ENCODE results near the gene PRIMA1.

The PRIMA1 gene

DNA sequence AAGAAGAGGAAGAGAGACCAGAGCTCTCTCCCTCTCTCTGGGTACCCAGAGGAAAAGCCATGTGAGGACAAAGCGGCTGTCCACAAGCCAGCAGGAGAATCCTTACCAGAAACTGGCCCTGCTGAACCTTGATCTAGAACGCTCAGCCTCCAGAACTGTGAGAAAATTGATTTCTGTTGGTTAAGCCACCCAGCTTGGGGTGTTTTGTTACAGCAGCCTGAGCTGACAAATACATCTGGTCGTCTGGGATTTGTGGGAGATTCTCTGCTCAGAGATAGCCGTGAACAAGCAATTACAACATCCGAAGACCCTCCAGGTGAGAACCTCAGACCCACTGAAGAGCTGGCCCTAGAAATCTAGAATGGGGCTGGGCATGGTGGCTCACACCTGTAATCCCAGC is 6.5 kb upstream of the PRIMA1 start:
- no peak for DNase-seq (ENCODE audit: low spot score)

GRCh38 chr14:93793555-93794324 is 5.5 kb upstream of the PRIMA1 start:
- no peak for DNase-seq (ENCODE audit: low spot score)

DNA sequence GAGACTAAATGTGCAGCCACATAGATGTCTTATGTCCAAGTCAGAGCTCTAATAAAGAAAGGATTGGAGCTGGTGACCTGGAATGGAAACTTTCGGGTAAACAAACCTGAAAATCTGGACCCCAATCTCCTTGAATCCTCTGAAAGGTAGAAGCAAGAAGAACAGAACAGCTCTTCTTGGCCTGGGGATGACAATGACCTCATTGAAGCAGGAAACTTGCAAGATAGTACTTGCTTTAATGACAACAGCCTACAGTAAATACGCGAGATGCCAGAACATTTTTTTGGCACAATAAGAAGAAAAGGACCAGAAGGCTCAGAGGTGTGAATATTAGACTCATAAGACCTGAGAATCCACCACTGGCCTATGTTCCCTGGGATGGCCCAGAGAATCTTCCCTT is 4.1 kb upstream of the PRIMA1 start:
- no peak for DNase-seq (ENCODE audit: low spot score)

- DNase-seq (ENCODE audit: low spot score), result no peak
Measured at GRCh38 chr14:93790966-93791365, 2.7 kb upstream of the PRIMA1 start.

- DNase-seq (ENCODE audit: low spot score), result no peak
Measured at GRCh38 chr14:93789228-93790130, 1.2 kb upstream of the PRIMA1 start.

DNA sequence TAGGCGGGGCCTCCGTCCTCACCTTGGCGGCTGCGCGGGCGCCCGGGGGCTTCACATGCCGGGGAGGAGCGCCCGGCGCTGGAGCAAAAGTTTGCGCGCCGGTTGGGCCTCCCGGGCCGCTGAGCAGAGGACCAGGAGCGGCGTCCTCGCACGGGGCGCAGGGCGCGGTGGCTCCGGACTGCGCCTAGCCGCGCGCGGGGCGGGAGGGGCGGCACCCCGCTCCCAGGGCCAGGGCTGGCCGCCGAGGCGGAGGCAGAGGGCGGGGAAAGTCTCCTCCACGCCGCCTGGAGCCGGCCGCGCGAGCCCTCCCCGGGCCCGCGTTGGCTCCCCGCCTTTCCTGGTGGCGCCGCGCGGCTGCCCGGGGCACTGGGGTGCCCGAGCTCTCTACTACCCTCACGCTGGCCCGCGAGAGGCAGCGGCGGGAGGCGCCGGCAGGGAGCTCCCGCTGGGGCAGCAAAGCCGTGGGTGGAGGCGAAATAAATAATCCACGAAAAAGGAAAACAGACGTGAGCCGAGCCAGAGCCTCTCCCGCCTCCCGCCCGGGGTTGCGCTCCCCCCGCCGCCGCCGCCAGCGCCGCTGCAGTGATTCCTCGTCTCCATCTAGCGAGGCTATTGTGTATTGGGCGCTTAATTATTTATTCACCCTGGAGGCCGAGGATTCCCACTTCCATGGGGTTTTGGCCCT is 400 bp upstream of the PRIMA1 start:
- DNase-seq (ENCODE audit: low spot score), result no peak

DNA sequence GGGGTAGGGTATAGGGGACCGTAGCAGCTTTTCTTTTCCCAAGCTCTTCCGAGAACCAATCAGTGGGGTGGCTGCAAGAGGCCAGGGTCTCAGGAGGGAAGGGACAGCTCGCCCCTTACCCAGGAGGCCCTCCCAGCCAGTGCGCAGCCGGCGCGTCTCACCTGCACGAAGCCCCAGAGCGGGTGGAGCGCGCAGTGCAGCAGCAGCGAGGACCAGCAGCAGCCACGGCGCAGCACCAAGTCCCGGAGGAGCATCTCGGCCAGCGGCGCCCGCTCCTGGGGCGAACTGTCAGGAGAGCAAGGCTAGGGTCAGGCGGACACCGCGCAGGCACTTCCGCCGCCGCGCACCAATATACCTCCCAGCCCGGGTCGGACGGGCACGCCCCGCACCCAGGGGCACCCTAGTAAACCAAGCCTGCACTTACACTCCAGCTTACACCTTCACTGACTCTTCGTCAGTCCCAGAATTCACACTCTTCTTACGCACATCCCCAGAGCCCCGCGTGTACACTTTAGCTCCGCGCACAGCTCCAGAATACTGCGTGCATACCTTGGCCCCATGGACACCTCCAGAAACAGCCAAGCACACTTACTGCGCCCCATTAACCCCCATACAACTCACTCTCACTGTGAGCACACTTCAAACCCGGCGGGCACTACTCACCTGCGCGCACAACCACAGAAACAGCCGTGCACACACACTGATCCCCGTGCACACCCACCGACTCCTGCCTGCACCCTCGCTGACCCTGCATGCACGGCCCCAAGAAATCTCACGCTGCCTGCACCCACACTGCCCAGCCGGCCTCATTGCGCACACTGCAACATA is 606 bp downstream of the PRIMA1 start:
- DNase-seq (ENCODE audit: low spot score), result no peak

- DNase-seq (ENCODE audit: low spot score), result no peak
Measured at GRCh38 chr14:93785423-93785822, 2.9 kb downstream of the PRIMA1 start.

GRCh38 chr14:93784878-93785277 is 3.4 kb downstream of the PRIMA1 start:
- DNase-seq (ENCODE audit: low spot score), result no peak

DNA sequence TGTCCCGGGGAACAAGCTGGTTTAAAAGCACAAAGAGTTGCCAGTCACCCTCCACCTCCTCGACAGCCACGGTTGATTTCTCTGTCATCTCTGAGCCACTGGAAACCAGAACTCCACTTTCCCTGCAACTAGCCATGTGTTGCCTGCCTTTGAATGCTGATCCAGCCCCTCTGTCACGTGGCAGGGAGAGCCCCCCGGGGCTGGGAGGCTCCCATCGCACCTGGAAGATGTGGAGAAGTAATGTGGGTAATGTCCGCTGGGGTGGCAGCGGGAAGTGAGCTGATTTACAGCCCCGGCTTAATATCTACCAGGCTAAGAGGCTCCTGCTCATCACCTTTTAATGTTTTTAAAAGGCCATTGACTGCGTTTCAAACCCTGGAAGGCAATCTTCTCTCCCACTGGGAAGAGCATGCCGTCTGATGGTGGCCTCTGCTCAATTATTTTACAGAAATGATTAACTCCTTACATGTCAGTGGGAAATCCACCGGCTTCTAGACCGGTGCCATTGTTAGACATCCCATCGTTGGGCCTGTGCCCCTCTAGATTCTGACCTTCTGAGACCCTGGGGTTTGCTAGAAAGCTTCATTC is 7.4 kb downstream of the PRIMA1 start:
- no peak for DNase-seq (ENCODE audit: low spot score)

- DNase-seq (ENCODE audit: low spot score), result no peak
Measured at GRCh38 chr14:93778856-93779629, 9.2 kb downstream of the PRIMA1 start.

GRCh38 chr14:93778453-93778852 is 9.8 kb downstream of the PRIMA1 start:
- no peak for DNase-seq (ENCODE audit: low spot score)

- no peak for DNase-seq (ENCODE audit: low spot score)
Measured at GRCh38 chr14:93775744-93776143, 12.5 kb downstream of the PRIMA1 start.

DNA sequence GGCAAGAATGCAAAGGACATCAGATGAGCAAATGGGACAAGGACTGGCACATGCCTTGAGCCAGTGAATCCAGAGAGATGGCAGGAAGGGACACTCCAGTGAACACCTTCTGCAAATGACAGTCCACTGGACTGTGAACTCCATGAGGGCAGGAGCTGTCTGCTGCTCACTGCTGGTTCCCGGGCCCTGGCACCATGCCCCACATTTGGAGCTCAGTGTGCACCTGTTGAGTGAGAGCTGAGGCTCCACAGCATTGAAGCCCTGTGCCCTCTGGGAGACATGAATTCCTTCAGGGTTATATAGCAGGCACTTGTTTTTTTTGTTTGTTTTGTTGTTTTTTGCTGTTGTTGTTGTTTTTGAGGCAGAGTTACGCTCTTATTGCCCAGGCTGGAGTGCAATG is 13.1 kb downstream of the PRIMA1 start:
- no peak for DNase-seq (ENCODE audit: low spot score)

DNA sequence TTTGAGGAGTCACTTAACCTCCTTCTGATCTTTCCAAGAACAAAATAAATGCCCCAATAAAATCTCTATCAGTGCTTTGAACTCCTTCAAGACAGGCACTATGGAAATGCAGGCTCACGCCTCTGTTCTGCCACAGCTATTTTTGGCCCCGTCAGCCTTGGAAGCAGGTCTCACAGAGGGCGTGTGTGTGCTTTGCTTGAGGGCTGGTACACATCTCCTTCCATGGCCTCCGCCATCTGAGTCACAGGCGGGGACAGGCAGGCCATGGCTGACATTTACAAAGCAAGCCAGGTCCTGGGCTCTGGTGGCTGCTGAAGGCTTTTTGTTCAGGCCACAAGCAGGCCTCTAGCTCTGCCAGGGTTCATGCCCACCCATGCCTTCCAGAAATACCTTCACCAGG is 16.0 kb downstream of the PRIMA1 start:
- no peak for DNase-seq (ENCODE audit: low spot score)

DNA sequence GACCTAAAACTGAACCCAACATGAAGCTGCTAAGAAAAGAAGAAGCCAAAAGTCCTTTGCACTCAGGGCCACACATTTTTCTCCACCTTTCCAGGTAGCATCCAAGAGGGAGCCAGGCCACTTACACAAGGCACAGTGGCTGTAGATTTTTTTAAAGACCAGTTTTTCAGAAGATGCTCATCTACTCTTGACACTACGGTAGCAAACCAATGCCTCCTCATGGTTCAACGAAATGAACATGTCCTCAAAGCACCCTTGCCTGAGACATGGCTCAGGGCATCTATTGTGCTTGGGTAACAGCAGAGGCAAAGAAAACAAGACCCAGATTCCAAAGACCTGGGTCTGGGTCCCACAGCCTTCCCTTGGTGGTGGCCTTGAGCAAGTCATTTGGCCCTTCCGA is 22.3 kb downstream of the PRIMA1 start:
- DNase-seq (ENCODE audit: low spot score), result no peak

DNA sequence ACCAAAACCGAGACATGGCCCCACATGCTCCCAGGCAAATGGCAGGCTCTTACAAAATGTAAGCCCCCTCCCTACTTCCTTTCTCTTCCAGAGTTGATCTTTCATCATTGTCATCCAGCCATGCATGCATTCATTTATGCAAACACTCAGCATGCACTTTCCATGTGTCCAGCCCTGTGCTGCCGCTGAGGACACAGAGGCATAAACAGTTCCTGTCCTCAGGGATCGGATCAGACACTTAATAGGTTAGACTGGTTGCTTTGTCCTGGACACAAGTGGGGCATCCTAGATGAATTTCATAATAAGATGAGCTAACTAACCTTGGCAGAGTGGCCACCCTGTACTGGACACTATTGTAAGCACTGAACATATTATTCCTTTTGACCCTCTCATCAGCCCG is 23.1 kb downstream of the PRIMA1 start:
- DNase-seq (ENCODE audit: low spot score), result no peak

DNA sequence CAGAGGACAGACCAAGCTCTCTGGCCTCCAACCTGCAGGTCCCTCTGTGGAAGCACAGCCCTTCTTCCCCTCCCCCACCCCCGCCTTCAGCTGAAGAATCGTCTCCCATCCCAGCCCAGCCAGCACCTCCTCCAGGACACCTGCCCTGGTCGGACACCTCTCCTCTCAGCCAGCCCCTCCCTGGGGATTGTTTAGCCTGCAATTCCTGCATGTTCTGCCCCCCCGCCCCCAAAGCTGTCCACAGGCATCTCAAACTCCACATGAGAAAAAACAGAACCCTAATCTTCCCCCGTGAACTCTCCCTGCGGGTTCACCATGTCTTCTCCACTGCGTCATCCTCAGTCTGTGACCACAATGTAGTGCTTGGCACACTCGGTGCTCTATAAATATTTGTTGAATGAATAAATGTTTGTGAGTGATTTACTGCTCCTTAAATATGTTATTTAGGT is 24.1 kb downstream of the PRIMA1 start:
- DNase-seq (ENCODE audit: low spot score), result peak; percentile 20

DNA sequence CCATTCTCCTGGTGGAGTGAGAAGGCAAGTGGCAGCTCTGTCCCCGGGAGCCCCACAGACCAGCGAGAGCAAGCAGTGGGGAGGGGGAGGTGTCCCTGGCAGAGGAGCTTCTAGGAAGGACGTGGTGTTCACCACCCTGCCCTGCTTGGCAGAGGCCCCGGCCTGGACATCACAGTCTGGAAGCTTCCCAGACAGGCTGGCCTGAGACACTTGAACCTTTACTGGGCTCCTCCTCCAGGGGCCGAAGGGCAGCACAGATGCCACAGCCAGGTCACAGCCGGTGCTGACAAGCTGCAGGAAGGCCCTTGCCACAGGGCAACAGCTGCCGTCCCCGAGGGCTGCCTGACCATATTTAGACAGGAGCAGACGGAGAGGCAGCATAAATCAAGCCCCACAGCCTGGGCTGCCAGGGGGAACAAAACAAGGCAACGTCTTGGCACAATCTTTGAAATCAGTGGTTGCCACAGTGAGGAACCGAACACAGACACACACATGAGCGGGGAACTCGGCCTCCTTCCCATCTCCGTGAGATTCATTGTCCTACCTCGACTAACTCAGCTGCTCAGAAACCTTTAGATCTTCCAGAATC is 28.5 kb downstream of the PRIMA1 start:
- DNase-seq (ENCODE audit: low spot score), result no peak

DNA sequence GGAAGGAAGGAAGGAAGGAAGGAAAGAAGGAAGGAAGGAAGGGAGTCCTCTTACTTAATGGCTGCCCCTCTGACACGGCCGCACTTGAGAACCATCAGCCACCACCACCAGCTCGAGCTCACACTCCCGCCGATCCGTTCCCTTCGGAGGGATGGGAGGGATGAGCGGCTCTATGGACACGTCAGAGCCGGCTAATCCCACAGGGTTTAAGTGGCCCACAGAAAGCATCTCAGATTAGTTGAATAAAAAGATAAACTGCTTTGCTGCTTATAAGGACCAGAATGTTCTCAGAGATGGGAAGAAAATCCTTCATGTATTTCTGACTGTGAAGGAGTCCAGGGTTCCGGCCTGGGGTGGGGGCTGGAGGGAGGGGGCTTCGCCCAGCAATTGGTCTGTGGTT is 31.1 kb downstream of the PRIMA1 start:
- DNase-seq (ENCODE audit: low spot score), result no peak

Measured in LoVo (cell line).